GM19397 (cell line): Measurements from ENCODE around the gene IRX5.
A peak's percentile ranks its signal among the peaks of the same experiment; 100 is the strongest.

Source experiments
- ATAC-seq: cut with Tn5 transposase; IDR thresholded peaks from one replicate; pipeline ENCODE4 v1.9.1; 2021; ENCODE audit warnings: mild to moderate bottlenecking, moderate library complexity; ENCODE audit not compliant: unreplicated experiment

Gene IRX5

DNA sequence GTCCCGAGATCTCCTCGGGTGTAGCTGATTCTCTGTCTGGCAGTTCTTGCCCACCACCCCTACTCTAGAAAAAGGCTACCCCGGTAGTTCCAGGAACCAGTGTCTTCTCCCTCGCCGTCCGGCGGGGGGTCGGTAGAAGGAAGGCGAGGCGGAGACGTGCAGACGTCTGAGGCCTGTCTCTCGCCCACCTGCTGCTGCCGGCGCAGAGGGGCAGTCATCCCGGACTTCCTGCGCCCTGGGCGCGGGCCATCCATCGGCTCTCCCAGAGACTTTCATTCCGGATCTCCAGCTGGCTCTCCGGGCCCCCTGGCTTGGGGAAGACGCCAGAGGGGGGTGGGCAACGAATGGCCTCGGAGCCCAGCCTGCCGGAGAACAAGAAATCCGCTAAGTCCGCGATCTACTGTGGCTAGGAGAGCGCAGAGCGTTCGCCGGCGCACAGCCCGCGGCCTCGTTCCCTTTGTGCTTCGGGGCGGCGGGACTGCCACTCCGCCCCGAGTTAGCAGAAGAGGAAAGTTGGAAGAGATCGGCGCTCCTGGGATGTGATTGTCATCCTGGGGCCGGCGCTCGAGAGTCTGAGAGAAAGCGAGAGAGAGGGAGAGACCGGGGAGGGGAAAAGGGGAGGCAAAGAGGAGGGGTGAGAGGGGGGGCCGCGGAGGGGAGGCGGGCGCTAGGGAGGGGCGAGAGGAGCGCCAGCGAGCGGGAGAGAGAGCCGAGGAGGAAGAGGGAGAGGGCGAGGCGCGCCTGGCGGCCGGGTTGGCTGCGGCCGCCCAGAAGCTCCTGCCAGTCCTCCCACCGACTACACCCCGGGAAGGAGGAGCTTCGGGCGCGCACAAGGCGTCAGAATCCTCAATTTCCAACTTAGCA, at the start of gene IRX5:
Gene IRX5, plus strand, starts transcription at position 861 of the 864 bp plus-strand sequence. CDS start 334 bp downstream, outside the sequence.
- ATAC-seq: peak; percentile 13

- ATAC-seq: no peak
Observed at GRCh38 chr16:54882556-54882955, 48.1 kb upstream of the IRX5 start.

DNA sequence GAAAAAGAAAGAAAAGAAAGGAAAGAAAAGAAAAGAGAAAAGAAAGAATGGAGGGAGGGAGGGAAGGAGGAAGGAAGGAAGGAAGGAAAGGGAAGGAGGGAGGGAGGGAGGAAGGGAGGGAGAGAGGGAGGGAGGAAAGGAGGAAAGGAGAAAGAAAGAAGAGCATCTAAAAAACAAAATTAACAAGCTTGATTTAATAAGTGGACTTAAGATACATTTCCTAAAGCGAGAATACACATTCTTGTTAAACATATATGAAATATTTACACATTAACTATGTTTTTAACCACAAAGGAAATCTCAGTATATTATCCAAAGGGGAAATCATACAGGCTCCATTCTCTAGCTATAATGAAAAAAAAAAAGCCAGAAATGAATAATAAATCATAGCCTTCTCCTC, 47.3 kb upstream of the IRX5 start:
- ATAC-seq: no peak

- ATAC-seq: no peak
Observed at GRCh38 chr16:54886078-54886477, 44.6 kb upstream of the IRX5 start.

GRCh38 chr16:54890381-54890780, 40.3 kb upstream of the IRX5 start:
- ATAC-seq: no peak

GRCh38 chr16:54891346-54891745, 39.3 kb upstream of the IRX5 start:
- no peak for ATAC-seq

DNA sequence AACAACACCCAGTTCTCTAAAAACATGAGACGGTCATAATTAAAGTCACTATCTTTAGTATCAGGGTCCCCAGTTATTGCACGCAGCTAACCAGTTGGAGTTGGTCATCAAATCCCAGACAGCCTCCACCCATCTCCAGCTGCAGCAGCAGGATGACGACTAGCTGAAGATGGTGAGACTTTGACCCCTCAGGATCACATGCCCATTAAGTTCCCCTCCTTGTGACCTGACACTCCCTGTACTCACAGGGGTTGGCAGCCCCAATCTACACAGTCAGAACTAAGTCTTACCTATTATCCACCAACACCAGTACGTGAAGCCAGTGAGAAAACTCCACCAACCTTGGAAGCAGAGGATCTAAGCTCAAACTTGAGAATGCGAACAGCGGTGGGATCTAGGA, 37.7 kb upstream of the IRX5 start:
- no peak for ATAC-seq

GRCh38 chr16:54897930-54898329, 32.7 kb upstream of the IRX5 start:
- no peak for ATAC-seq

DNA sequence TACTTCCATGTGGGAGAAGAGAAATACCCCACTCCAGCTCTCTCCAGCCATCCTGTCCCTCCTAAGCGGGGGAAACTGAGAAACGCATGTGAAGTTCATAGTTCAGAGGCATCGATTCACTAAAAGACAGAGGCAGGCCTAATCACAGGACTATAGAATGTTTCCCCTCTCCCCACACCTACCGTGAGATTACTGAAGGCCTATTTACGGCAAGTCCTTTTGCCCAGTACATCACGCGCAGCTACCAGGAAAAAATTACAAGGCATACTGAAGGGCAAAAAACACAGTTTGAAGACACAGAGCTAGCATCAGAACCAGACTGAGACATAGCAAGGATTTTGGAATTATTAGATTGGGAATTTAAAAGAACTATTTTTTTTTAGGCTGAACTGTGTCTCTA, 29.1 kb upstream of the IRX5 start:
- ATAC-seq: no peak

DNA sequence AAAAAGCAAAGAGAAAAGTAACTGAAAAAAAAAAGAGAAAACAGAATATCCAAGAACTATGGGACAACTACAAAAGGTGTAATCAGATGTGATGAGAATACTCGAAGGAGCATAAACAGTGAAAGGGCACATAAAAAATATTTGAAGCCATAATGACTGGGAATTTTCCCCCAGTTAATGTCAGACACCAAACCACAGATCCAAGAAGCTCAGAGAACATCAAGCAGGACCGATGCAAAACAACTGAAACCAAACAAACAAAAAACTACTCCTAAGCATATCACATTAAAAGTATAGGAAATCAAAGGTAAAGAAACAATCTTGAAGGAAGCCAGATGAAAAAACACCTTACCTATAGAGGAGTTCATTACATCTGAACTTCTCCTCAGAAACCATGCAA, 27.6 kb upstream of the IRX5 start:
- no peak for ATAC-seq

DNA sequence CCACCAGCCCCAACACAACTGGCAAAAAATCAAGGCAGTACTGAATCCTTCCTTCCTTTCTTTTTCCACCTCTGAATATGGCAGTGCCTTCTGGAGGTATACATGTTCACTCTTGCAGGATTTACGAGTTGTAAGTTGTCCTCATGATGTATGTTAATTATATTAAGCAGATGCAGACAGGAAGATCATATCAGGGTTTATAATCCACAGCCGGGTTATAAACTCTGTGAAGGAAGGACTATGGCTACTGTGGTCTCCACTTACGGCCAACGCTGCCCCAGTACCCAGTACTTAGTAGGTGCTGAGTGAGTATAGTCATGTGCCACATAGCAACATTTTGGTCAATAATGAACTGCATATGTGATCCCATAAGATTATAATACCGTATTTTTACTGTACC, 19.6 kb upstream of the IRX5 start:
- ATAC-seq: no peak

DNA sequence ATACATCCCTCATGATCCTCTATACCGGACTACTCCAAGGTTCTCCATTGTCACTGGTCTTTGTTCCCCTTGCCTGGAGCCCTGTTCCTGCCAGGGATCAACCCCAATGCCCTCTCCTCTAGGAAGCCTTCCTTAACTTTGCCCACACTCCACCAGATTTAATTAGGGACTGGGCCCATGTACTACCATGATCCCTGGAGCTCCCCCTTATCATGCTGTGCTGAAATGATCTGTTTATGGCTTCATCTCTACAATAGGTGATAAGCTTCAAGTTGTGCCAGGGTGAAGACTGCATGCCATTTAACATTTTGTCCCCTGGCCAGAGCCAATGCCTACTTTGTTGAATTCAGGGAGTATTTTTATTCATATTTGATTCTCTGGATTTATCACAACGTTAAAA, 17.9 kb upstream of the IRX5 start:
- ATAC-seq: no peak

DNA sequence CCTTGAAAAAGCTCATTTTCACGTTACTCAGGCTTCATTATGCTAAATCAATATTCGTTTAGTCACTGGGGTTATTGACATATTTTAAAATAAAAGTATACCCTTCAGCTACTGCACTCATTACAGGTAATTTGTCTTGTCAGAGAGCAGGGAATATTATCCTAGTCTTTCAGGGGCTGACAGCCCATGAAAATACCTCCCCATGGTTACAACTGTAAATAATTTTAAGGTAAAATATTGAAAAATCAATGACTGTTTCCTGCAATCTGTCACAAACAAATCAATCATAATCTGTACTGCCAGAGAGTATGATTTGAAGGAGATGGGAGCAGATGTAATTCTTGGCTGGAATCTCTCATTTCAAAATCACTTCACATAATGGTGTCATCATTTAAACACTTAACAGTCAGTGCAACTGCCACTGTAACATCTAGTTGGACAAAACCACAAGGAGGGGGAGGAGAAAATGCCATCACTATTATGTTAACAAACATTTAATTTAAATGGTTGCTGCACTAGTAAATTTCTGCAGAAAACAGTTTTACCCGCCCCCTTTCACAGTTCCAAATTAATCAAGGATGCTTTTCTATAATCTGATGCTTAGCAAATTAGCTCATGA, 9.3 kb upstream of the IRX5 start:
- no peak for ATAC-seq

- ATAC-seq: no peak
Observed at GRCh38 chr16:54923055-54923473, 7.6 kb upstream of the IRX5 start.

- ATAC-seq: no peak
Observed at GRCh38 chr16:54923988-54924387, 6.7 kb upstream of the IRX5 start.

- no peak for ATAC-seq
Observed at GRCh38 chr16:54926166-54926838, 4.4 kb upstream of the IRX5 start.

DNA sequence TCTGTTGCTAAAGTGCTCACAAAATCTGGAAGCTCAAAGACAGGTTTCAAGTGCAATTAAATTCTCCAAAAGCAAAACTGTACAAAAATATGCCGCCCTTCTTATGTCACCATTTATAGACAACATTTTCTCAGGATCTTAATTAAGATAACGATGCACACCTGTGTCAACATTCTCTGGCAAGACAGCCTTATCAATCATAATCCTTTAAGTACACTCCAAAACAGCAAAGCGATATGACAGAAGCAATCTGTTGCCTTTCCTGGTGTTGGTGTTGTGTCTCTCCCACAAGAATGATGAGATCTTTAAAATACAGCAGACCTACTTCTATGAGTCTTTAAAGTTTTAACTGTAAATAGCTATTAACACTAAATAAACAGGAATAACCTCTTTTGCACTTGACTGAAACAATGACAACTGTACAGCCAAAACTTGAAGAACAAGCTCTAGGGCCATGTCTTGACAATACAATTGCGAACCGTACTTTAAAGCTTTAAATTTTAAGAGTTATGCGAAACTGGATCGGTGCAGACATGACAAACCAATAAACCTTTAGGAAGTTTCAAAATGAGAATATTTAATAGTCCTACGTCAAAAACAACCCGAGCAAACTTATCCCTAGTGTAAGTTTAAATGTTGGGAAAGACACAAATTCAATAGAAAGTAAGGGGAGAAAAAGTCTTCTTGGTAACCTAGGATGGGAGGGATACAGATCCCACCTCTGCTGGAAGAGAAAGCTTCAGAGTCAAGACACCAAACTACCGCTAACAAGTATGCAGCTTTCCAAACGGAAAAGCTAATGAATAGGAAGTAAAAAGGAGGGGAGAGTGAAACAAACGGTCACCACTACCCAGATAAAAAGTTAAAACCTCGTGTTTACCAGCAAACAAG, 3.3 kb upstream of the IRX5 start:
- ATAC-seq: no peak

GRCh38 chr16:54928016-54928356, 2.7 kb upstream of the IRX5 start:
- ATAC-seq: no peak

DNA sequence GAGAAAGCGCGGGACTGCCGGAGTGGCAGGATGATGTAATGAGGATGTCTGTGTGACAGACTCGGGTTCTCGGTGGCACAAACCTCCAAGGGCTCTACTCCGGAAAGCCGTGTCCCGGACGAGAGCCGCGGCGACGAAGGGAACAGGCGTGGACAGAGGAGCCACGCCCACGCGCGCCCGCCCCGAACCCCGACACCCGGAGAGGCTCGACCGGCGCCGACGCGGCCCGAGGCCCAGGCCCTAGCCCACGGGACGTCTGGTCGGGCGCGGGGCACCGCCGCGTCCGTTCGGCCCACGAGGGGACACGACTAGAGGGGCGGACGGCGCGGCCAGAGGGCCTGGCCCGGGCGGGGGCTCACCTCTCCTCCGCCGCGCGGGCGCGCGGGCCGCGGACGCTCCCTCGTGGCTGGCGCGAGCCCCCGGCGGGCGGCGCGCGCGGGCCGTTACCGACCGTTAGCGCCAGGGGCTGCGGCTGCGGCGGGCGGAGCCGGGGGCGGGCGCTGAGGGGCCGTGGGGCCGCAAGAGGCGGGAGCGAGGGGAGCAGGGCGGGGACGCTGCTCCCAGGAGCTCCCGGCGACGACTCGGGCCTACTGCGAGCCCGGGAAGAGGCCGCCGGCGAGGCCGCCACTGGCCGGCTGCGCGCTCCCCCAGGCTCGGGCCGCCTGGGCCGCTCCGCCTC, 2.1 kb upstream of the IRX5 start:
- ATAC-seq: peak; percentile 56
